Posterior cingulate gyrus (tissue), 11 donors: ENCODE data around the gene IL4R.

Experiments used
- DNase-seq, 10 donors: peaks; one replicate each; pipeline versions ENCODE4 v3.0.0 to v3.0.0-alpha.2; 2020 to 2021; ENCODE audit warnings: mixed read lengths in 3 of 10
- intact Hi-C: fragments of 100-400 bp; cut with DNase I; formaldehyde crosslinking; loops from one replicate; pipeline ENCODE4 v1.15.1; 2023

The IL4R gene

DNA sequence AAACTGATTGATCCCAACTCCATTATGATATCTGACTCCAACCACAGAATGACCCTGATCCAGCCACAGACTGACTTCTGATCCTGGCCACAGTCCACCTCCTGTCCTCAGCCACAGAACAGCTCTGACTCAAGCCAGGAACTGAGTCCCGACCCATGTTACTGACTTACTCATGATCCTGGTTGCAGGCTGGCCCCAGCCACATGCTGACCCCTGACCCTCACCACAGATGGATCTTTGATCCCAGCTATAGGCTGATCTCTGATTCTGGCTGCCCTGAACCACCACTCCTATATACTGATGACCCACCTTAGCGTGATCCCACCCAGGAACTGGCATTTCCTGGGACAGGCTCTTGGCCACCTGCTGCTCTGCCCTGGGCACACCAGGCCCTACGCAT, 56.0 kb downstream of the IL4R start:
- intact Hi-C loops = loop anchor here (2.0 kb wide), 1 partner anchor 191 kb away; no protein-coding TSS in a partner anchor
- no peak for DNase-seq

DNA sequence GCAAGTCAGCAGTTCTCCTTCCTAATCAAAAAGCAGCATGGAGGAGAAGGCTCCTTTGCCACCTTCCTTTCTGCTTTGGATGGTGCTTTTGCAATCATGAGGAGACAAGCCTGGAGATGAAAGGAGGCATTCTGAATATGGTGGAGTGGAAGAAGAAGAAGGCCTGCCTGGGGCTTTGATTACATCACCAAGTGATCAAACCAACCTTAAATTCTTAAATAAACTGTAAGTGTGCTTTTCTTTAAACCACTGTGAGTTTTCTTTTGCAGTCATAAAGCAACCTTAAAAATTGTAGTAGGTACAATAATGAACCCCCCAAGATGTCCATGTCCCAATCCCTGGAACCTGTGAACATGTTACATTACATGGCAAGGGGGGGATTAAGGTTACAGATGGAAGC, 56.5 kb downstream of the IL4R start:
- no peak for DNase-seq
- intact Hi-C loops = no loop called here

DNA sequence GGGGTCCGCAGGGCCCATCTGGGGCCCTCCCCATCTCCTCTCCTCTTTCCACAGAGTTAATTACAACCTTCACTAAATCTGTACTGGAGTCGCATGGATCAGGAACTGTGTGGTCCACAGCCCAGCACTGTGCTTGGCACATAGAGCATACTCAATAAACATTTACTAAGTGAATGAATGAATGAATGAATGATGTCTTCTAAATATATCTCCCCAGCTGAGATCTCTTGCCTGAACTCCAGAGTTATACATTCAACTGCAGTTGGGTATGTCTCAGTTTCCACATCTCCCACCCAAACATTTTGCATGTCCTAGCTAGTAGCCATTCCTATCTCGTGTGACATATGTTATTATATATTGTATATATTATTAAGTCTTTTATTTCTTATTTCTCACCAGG, 59.5 kb downstream of the IL4R start:
- no peak for DNase-seq
- intact Hi-C loops = no loop called here

DNA sequence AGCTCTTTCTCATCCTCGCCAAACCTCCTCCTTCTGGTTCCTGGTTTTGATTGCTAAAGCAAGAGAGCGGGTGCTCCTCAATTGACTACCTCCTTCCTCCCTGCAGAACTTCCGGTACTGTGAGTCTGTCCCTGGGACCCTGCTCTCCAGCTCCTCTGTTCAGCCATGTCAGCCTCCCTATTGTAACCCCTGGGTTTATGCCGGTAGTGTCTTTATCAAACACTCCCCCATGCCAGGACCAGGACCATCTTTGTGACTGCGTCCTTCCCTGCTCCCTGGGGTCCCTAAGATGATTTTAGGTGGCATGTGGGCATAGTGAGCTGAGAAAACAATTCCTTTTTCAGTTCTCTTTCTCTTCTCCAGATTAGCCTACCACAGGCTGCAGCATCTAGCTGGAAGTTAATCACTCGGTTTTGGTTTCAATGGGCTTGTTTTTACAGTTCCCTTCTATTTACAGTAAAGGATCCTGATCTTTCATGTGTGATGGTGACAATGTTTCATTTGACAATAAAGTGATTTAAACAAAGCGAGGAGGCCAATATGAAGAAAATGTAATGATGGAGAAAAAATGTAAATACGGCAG, 60.5 kb downstream of the IL4R start:
- DNase-seq = no peak
- intact Hi-C loops = no loop called here

DNA sequence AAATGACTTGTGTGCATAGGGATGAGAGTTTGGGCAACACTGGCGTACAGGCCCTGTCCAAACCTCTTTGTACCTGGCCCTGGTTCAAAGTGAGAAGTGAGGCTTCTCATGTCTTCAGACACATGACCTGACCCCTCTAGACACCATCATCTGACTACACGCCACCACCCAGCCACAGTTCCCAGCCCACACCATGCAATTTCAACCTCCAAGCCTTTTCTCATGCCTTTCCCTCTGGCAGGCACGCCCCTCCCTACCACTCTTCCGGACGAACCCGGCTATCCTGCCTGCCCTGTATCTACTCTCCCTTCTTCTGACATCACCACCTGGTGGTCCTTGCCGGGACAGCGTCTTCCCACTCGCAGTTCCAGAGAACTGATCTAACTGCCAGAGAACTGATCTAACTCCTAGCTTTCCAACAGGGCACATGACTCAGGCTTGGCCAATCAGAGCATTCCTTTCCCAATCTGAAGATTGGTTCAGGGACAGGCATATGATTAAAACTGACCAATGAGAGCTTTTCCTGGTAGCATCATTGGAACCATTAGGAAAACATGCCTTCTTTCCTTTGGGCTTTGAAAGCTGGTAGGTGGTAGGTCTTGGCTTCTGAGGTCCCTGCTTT, 61.1 kb downstream of the IL4R start:
- peak in 4 of 10 donors; percentile 33 to 73 (median 44) for DNase-seq
- intact Hi-C loops = no loop called here

DNA sequence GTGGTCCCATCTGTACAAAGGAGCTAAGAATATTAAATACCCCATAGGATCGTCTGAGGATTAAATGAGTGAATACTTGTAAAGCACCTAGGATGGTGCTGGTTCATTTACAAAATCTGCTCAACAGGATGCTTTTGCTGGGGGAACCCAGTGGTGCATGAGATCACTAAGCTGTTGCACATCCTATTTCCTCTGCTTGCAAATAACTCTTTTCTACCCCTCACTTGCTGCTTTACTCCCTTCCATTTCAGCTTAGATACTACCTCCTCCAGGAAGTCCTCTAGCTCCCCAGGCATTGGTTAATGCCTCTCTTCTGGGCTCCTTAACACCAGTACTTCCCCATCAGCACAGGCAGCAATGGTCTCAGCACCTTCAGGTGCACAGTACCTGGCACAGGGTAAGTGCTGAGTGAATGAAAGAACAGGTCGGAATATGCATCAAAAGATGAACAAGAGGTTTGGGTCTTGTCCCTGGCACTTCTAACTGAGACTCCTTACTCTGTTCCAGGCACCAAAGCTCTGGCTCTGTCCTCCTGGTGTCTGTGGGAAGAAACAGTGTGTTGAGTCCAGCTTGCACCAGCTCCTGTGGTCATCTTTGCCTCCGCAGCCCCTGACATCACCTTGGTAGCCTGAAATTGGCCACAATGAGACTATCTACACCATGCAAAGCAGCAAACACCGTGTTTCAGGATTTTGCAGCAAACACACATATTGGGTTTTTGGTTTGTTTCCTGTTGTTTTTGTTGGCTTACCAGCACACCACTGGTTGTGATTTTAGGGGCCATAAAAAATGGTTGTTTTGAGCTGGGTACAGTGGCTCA, 64.1 kb downstream of the IL4R start:
- no peak for DNase-seq
- intact Hi-C loops = no loop called here

DNA sequence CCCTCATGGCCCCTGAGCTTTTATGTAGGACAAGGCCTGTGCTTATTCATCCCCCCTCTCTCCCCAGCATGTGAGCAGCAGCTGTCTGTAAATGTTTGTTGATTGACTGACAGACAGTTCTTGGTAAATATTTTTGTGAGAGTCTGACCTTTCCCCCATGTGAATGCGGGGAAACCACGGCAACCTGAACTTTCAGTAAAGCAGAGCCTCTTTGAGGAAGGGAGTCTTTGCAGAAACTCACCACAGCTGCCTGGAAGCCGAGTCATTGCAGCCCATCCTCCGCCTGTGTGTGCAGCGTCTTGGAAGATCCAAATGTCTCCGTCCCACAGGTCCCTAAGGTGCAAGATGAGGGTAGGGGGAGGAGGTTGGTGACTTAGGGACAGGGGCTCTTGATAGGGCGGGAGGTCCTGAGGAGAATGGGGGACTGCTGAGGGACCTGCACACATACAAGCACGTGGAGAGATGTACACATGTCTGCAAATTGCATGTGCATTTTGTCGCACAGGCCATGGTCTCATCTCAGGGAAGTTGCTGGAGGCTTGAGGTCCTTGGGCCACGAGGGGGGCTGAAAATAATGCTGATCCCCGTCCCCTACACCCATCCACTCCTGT, 65.2 kb downstream of the IL4R start:
- intact Hi-C loops = no loop called here
- no peak for DNase-seq

DNA sequence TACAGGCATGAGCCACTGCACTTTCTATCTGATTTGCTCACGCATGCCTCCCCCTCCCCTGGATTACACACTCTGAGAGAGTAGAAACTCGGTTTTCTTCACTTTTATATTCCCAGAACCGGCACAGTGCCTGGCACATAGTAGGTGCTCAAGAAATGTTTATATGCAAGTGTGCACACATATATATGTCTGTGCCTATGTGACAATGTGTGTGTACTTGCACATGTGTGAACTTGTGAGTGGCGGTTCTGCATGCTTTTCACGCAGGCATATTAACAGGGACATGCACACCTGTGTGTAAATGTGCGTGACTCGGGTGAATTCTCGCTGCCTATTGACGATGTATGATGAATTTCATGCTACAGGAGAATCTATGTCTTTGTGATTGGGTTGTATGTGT, 66.1 kb downstream of the IL4R start:
- intact Hi-C loops = no loop called here
- no peak for DNase-seq

DNA sequence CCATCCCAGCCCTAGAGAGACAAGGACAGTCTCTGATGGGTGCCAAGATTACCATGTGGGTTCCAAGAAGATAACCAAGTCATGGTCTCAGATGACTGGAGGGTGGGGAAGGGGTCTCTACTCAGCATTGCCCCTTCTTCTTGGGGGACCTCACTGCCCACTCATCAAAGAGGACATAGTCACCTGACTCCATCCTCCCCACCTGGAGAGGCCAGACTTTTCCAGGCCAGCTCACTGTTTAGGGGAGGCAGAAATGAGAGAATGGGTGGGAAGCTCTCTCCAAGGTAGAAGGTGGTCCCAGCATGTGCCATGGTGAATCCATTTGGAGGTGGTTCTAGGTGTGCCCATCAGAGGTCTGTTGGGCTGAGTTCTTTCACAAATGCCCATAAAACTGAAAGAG, 67.5 kb downstream of the IL4R start:
- DNase-seq = no peak
- intact Hi-C loops = no loop called here

DNA sequence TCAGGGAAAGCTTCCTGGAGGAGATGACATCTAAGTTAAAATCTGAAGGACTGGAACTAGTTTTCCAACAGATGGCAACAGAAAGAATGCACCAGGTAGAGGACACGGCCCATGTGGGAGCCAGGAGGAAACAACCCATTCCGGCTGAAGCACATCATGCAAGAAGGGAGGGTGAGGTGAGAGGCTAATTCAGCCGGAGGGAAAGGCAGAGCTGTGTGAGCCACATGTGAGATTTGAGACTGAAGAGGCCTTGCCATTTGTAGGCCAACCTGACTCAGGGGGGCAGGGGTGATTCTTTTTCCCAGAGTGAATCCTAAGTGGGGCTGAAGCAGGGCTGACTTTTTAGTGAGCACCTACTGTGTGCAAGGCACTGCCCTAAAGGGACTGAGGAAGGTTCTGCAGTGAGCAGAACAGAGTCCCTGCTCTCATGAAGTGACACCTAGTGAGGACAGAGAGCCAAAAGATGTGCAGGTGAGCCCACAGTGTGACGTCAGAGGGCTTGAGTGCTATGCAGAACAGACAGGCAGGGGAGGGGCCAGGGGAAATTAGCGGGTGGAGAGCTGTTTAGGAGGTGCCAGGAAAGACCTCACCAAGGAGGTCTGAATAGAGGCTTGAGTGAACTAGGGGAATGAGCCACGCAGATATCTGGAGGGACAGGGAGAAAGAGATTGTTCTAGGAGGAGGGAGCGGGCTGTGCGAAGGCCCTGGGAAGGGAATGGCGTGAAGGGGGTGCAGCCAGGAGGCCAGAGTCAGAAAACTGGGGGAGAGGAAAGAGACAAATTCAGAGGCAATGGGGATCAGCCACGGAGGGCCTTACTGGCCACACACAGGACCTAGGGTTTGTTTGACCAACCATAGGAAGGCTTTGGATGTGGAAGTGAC, 68.4 kb downstream of the IL4R start:
- no peak for DNase-seq
- intact Hi-C loops = no loop called here

DNA sequence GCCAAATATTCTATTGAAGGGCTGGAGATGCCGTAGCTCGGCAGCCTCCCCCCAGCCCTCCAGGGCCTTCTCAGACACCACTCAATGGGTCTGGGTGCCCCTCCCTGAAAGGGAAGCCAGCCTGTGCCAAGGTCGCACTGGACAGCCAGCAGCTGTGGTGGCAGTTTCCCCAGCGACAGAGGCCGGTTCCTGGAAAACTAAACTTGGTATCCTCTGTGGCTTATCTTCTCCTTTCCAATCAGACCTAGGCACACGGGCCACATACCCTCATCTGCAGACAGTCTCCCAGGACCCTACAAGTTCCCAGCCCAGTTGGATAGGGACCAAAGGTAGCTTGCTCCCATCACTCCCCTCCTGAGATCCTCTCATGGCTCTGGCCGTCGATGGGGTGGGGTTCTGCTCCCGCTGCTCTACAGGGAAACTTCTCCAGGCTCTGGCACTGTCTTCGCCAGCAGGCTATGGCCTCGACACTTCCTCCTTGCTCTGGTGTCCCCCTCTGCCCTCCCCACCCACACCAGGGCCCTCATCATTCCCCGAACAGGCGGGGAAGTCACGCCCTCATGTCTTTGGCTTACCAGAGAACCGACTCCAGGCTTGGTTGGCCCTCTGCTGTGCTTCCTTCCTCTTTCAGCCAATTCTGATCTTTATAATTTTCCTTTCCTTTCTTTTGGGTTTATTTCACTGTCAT, 69.9 kb downstream of the IL4R start:
- no peak for DNase-seq
- intact Hi-C loops = no loop called here

DNA sequence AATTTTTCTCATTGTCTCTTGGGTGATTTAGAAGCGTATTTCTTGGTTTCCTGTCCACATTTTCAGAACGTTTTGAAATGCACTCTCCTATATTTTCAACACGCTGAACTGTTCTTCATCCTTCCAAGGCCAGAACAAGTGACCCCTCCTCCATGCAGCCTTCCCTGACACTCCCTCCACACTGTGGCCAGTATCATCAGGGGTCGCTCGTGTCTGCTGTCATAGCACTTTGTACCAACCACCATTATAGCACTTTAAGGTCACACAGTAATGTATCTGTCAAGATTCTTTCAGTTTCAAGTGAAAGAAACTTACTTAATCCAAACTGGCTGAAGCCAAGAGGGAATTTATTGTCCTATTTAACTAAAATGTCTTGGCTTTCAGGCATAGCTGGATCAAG, 70.7 kb downstream of the IL4R start:
- DNase-seq = no peak
- intact Hi-C loops = no loop called here

DNA sequence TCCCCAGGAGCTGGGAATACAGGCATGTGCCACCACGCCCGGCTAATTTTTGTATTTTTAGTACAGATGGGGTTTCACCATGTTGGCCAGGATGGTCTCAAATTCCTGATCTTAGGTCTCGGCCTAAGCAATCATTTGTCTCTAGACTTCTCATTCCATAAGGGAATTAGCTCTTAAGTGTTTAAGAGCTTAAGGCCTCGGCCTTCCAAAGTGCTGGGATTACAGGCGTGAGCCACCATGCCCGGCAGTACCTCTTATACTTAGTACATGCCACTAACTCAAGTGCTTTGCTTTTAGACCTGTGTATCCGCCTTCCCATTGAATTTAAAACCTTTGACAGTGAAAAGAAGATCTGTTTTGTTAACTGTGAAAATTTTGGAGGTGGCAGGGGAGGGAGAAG, 71.6 kb downstream of the IL4R start:
- no peak for DNase-seq
- intact Hi-C loops = no loop called here

DNA sequence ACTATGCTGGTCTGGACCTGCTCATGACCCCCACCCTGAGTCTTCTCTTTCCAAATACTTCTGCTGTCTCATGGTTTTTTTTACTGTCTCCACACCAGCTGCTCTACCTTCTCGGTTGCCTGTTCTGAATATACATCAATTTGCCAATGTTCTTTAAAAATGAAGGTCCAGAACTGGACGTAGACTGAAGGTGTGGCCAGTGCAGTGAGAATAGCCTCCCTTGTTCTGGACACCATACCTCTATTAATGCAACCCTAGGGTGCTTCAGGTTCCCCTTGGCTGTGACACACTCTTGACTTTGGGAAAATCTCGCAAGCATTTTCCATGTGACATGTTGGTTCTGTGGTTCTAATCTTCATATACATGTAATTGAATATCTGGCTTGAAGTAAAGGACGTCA, 72.9 kb downstream of the IL4R start:
- intact Hi-C loops = no loop called here
- DNase-seq = no peak

DNA sequence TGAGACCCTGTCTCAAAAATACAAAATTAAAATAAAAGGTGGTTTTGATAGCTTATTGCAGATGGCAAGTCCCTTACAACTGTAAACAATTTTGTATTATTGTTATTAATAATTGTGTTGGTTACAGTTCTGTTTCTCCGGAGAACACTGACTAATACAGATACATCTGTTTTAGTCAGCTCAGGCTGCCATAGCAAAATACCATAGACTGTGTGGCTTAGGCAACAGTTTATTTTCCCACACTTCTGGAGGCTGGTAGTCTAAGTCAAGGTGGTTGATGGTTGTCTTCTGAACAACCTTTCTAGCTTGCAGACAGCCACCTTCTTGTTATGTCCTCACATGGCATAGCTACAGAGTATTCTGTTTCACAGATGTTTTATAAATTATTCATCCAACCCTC, 74.0 kb downstream of the IL4R start:
- no peak for DNase-seq
- intact Hi-C loops = no loop called here

DNA sequence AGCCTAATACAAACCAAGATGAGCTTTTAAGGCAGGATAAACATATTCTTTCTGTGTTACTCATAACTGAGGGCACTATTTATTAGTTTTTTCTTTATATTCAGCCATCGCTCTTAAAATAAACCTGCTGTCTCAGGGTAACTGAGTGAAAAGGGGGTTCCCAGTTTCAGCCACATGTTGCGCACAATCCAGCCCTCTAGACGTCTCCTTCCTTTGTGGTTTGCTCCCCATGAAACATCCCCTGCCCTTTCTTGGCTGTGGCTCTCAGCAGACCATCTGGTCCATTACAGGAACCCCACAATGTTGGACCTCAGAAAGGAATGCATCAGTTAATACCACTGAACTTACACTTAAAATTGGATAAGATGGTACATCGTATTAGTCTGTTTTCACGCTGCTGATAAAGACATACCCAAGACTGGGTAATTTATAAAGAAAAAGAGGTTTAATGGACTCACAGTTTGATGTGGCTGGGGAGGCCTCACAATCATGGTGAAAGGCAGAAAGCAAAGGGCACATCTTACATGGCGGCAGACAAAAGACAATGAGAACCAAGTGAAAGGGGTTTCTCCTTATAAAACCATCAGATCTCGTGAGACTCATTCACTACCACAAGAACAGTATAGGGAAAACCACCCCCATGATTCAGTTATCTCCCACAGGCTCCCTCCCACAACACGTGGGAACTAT, 75.6 kb downstream of the IL4R start:
- intact Hi-C loops = no loop called here
- DNase-seq = no peak

DNA sequence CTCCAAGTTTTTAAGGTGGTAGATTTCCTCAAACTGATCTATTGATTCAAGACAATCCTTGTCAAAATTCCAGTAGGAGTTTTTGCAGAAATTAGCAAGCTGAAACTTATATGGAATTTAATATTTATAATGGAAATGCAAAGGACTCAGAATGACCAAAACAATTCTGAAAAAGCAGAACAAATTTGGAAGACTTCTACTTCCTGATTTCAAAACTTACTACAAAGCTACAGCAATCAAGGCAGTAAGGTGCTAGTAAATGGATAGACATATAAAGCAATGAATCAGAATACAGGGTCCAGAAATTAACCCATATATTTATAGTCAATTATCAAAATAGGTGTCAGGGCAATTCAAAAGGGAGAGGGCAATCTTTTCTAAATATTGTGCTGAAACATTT, 76.4 kb downstream of the IL4R start:
- DNase-seq = no peak
- intact Hi-C loops = no loop called here

DNA sequence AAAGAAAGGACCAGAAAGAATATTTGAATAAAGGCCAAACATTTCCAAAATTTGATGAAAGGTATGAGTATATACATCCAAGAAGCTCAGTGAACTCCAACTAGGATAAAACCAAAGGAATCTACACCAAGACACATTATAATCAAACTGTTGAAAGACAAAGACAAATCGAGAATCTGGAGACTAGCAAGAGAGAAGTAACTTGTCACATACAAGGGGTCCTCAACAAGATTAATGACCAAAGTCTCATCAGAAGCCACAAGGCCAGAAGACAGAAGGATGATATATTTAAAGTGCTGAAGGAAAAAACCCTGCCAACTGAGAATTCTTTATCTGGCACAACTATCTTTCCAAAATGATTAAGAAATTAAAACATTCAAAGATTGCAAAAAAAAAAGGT, 78.9 kb downstream of the IL4R start:
- intact Hi-C loops = no loop called here
- no peak for DNase-seq

DNA sequence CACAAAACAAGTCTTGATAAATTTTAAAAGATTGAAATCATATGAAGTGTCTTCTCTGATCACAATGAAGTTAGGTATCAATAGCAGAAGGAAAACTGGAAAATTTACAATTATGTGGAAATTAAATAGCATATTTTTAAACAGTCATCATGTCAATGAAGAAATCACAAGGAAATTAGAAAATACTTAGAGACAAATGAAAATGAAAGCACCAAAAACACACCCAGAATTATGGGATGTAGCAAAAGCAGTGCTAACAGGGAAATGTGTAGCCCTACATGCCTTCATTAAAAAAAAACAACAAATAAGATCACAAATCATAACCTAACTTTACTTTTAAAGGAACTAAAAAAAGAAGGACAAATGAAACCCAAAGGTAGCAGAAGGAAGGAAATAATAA, 80.7 kb downstream of the IL4R start:
- intact Hi-C loops = no loop called here
- no peak for DNase-seq
